Erythroblast (primary cell): ENCODE measurements around the gene CDC26.

ENCODE experiments used
- GATA1 ChIP-seq: IDR thresholded peaks from 2 replicates; pipeline ENCODE4 v1.6.1; 2011; ENCODE audit warnings: low read depth, mild to moderate bottlenecking, control low read depth, low read length, moderate library complexity
- POLR2A ChIP-seq: IDR thresholded peaks from 2 replicates; pipeline ENCODE4 v1.6.1; 2011; ENCODE audit warnings: mild to moderate bottlenecking, low read length

DNA sequence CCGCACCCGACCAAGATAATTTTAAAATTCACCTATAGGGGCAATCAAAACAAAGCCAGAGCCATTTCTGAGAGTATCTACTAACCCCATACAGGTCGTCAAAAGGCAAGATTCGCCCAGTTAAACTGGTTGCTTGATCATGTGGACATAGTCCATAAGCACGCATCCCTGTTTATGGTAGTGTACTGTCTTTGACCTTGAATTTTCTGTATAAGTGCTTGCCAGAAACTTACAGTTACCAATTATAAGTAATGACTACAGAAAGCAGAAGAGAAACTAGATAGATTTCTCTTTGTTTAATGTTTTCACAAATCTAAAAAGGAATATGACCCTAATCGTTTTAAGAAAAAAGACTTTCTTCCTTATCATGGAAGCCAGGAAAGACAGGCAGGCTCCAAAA lies 28.4 kb downstream of the CDC26 start:
- TF ChIP-seq POLR2A: no peak
- no peak for TF ChIP-seq GATA1
